H9 (cell line): ENCODE data around the gene IL31. TPM values are rescaled to one million over a fixed set of nuclear protein-coding genes. Genes with fewer than 3 reads are reported as not detected.

Source experiments
- DNase-seq: peaks from one replicate; pipeline ENCODE4 v3.0.0-alpha.2; 2017
- H2AFZ ChIP-seq: one replicate; pipeline ENCODE4 v1.6.1; 2013; ENCODE audit warnings: mild to moderate bottlenecking, low read length, control low read depth, moderate library complexity
- H2AK5ac ChIP-seq: 2 replicates; pipeline ENCODE4 v1.6.1; 2013; ENCODE audit warnings: low read length, control low read depth, mixed read lengths; ENCODE audit not compliant: insufficient read length
- H2BK120ac ChIP-seq: one replicate; pipeline ENCODE4 v1.6.1; 2013; ENCODE audit warnings: low read depth, mild to moderate bottlenecking, low read length, control low read depth, inconsistent platforms; ENCODE audit not compliant: poor library complexity, severe bottlenecking
- H2BK12ac ChIP-seq: 2 replicates; pipeline ENCODE4 v1.6.1; 2013; ENCODE audit warnings: low read length, control low read depth, mixed read lengths, low read depth; ENCODE audit not compliant: insufficient read length
- H2BK15ac ChIP-seq: 2 replicates; pipeline ENCODE4 v1.6.1; 2013; ENCODE audit warnings: low read depth, low read length, control low read depth
- H2BK20ac ChIP-seq: one replicate; pipeline ENCODE4 v1.6.1; 2013; ENCODE audit warnings: low read depth, mild to moderate bottlenecking, low read length, control low read depth, inconsistent platforms; ENCODE audit not compliant: poor library complexity, severe bottlenecking
- H2BK5ac ChIP-seq: 2 replicates; pipeline ENCODE4 v1.6.1; 2013; ENCODE audit warnings: low read length, control low read depth, mixed read lengths; ENCODE audit not compliant: insufficient read length
- H3K14ac ChIP-seq: 2 replicates; pipeline ENCODE4 v1.6.1; 2013; ENCODE audit warnings: low read length, control low read depth; ENCODE audit not compliant: insufficient read depth
- H3K18ac ChIP-seq: 2 replicates; pipeline ENCODE4 v1.6.1; 2013; ENCODE audit warnings: low read depth, mild to moderate bottlenecking, mixed read lengths, low read length, control low read depth; ENCODE audit not compliant: insufficient read length
- H3K23ac ChIP-seq: 2 replicates; pipeline ENCODE4 v1.6.1; 2013; ENCODE audit warnings: low read length, control low read depth, mixed read lengths, low read depth; ENCODE audit not compliant: insufficient read length
- H3K23me2 ChIP-seq: 2 replicates; pipeline ENCODE4 v1.6.1; 2013; ENCODE audit warnings: low read depth, mild to moderate bottlenecking, mixed read lengths, low read length, control low read depth; ENCODE audit not compliant: insufficient read length, poor library complexity, severe bottlenecking
- H3K27ac ChIP-seq: 2 replicates; pipeline ENCODE4 v1.5.1; 2013; ENCODE audit warnings: low read length, control low read depth, mixed read lengths, low read depth; ENCODE audit not compliant: insufficient read length
- H3K27me3 ChIP-seq: 2 replicates; pipeline ENCODE4 v1.6.1; 2013; ENCODE audit warnings: low read length, control low read depth, inconsistent platforms; ENCODE audit not compliant: insufficient read depth
- H3K4ac ChIP-seq: 2 replicates; pipeline ENCODE4 v1.6.1; 2013; ENCODE audit warnings: low read depth, mild to moderate bottlenecking, control low read depth, inconsistent platforms, low read length, moderate library complexity
- H3K4me1 ChIP-seq: 2 replicates; pipeline ENCODE4 v1.6.1; 2013; ENCODE audit warnings: low read length, control low read depth, inconsistent platforms; ENCODE audit not compliant: insufficient read depth
- H3K4me2 ChIP-seq: 2 replicates; pipeline ENCODE4 v1.6.1; 2013; ENCODE audit warnings: low read length, control low read depth, mixed read lengths; ENCODE audit not compliant: insufficient read length, insufficient read depth
- H3K56ac ChIP-seq: 2 replicates; pipeline ENCODE4 v1.6.1; 2013; ENCODE audit warnings: low read depth, mild to moderate bottlenecking, mixed read lengths, low read length, control low read depth; ENCODE audit not compliant: insufficient read length
- H3K79me1 ChIP-seq: 2 replicates; pipeline ENCODE4 v1.6.1; 2013; ENCODE audit warnings: low read depth, mild to moderate bottlenecking, moderate library complexity, low read length, control low read depth, inconsistent platforms; ENCODE audit not compliant: insufficient read depth, poor library complexity, severe bottlenecking
- H3K79me2 ChIP-seq: 2 replicates; pipeline ENCODE4 v1.6.1; 2013; ENCODE audit warnings: low read length, control low read depth, inconsistent platforms; ENCODE audit not compliant: insufficient read depth
- H3K9ac ChIP-seq: 2 replicates; pipeline ENCODE4 v1.6.1; 2013; ENCODE audit warnings: low read length, control low read depth, mixed read lengths; ENCODE audit not compliant: insufficient read length; ENCODE audit errors: extremely low read depth
- H3K9me3 ChIP-seq: one replicate; pipeline ENCODE4 v1.6.1; 2013; ENCODE audit warnings: low read depth, low read length, inconsistent platforms; ENCODE audit not compliant: control insufficient read depth
- H3T11ph ChIP-seq: one replicate; pipeline ENCODE4 v1.6.1; 2013; ENCODE audit warnings: mild to moderate bottlenecking, low read length, control low read depth, inconsistent platforms
- H4K20me1 ChIP-seq: one replicate; pipeline ENCODE4 v1.6.1; 2013; ENCODE audit not compliant: control insufficient read depth, insufficient read length, insufficient read depth
- H4K5ac ChIP-seq: 2 replicates; pipeline ENCODE4 v1.6.1; 2013; ENCODE audit warnings: low read depth, mild to moderate bottlenecking, mixed read lengths, low read length, control low read depth; ENCODE audit not compliant: insufficient read length
- H4K8ac ChIP-seq: replicated peaks from 2 replicates; pipeline ENCODE4 v1.6.1; 2013; ENCODE audit warnings: low read length, control low read depth, mixed read lengths, low read depth; ENCODE audit not compliant: insufficient read length
- H4K91ac ChIP-seq: 2 replicates; pipeline ENCODE4 v1.6.1; 2013; ENCODE audit warnings: low read depth, mild to moderate bottlenecking, moderate library complexity, mixed read lengths, low read length, control low read depth; ENCODE audit not compliant: insufficient read length
- H3K27ac Mint-ChIP-seq, 3 experiments: 2 replicates in 2 of 3; 3 replicates in 1 of 3; pipeline ENCODE4 v1.8.0; 2020 to 2021; ENCODE audit warnings: mixed read lengths in 3 of 3, mild to moderate bottlenecking in 1 of 3, moderate library complexity in 1 of 3
- H3K27me3 Mint-ChIP-seq: 2 replicates; pipeline ENCODE4 v1.8.0; 2021; ENCODE audit warnings: low read depth, mild to moderate bottlenecking, moderate library complexity, mixed read lengths
- H3K36me3 Mint-ChIP-seq, 3 experiments: 2 replicates in 2 of 3; 3 replicates in 1 of 3; pipeline ENCODE4 v1.8.0; 2020 to 2021; ENCODE audit warnings: low read depth in 3 of 3, mixed read lengths in 3 of 3; ENCODE audit not compliant: insufficient read depth in 1 of 3
- H3K4me1 Mint-ChIP-seq, 2 experiments: 2 replicates each; pipeline ENCODE4 v1.8.0; 2020; ENCODE audit warnings: mixed read lengths in 2 of 2
- H3K4me3 Mint-ChIP-seq, 2 experiments: 2 replicates in 1 of 2; 3 replicates in 1 of 2; pipeline ENCODE4 v1.8.0; 2020 to 2021; ENCODE audit warnings: mild to moderate bottlenecking in 2 of 2, mixed read lengths in 2 of 2, moderate library complexity in 1 of 2
- H3K9me3 Mint-ChIP-seq, 2 experiments: 2 replicates in 1 of 2; 3 replicates in 1 of 2; pipeline ENCODE4 v1.8.0; 2020; ENCODE audit warnings: mild to moderate bottlenecking in 2 of 2, mixed read lengths in 2 of 2, moderate library complexity in 1 of 2
- CTCF ChIP-seq: fragments of 200-600 bp; sonication (generic); conservative IDR thresholded peaks from 3 replicates; pipeline ENCODE4 v1.8.0; 2021; ENCODE audit warnings: antibody characterized with exemption, mild to moderate bottlenecking
- WGBS: extraction: QIAGEN DNeasy Blood & Tissue Kit; methylation state at CpG from one replicate; pipeline ENCODE4 v1.1.7; 2013; ENCODE audit warnings: missing lambda C conversion rate, low lambda C conversion rate, mixed read lengths; ENCODE audit not compliant: insufficient read length; ENCODE audit errors: extremely low coverage; 5-methylcytosine and 5-hydroxymethylcytosine counted together
- total RNA-seq: library from RNA; stranded (reverse); gene quantifications from 2 replicates; pipeline ENCODE4 v1.2.1, GENCODE V29; 2021

Gene IL31
- total RNA-seq, 1 experiment from 2014 or later: not detected

- WGBS: 100% methylated on average over 1 of the region's 3 CpGs
- no peaks in the 10 kb centered on the region for H3K36me3 Mint-ChIP-seq
- H3K27ac ChIP-seq: no peak overlapping the region
- H3K27ac Mint-ChIP-seq: no peak overlapping the region
- H3K9me3 Mint-ChIP-seq: no peaks in the 10 kb centered on the region
- H3K23me2 ChIP-seq: no peaks in the 10 kb centered on the region
- H4K91ac ChIP-seq: no peak overlapping the region
- H2AK5ac ChIP-seq: no peak overlapping the region
- no peak overlapping the region for H3K4me2 ChIP-seq
- no peak overlapping the region for H3K14ac ChIP-seq
- H2BK120ac ChIP-seq: no peak overlapping the region
- no peak overlapping the region for H2AFZ ChIP-seq
- no peak overlapping the region for H3K56ac ChIP-seq
- H3K18ac ChIP-seq: no peak overlapping the region
- H2BK15ac ChIP-seq: no peak overlapping the region
- no peak overlapping the region for H3K9ac ChIP-seq
- H4K20me1 ChIP-seq: no peaks in the 10 kb centered on the region
- H3T11ph ChIP-seq: no peak overlapping the region
- no peaks in the 10 kb centered on the region for H3K4me1 ChIP-seq
- DNase-seq: no peak
- H3K27me3 Mint-ChIP-seq: no peaks in the 10 kb centered on the region; the same call in 1 of the 2 replicates
- TF ChIP-seq CTCF: no peak
- no peaks in the 10 kb centered on the region for H3K79me1 ChIP-seq
- H3K23ac ChIP-seq: no peak overlapping the region
- no peaks in the 10 kb centered on the region for H3K27me3 ChIP-seq
- no peak overlapping the region for H3K4ac ChIP-seq
- no peak overlapping the region for H2BK20ac ChIP-seq
- H2BK12ac ChIP-seq: no peak overlapping the region
- no peak overlapping the region for H3K4me3 Mint-ChIP-seq
- H3K4me1 Mint-ChIP-seq: peaks cover 5 to 6% of the 10 kb centered on the region in 2 experiments; a peak in 2 of 4 replicates
- H4K5ac ChIP-seq: no peak overlapping the region
- H2BK5ac ChIP-seq: no peak overlapping the region
- H4K8ac ChIP-seq: no peak overlapping the region
- no peaks in the 10 kb centered on the region for H3K79me2 ChIP-seq
- no peaks in the 10 kb centered on the region for H3K9me3 ChIP-seq
Observed at GRCh38 chr12:122168492-122168891, 5.5 kb downstream of the IL31 start.
